Motor neuron (in vitro differentiated cells): ENCODE results near the gene TMOD4. TPM values are rescaled to one million over a fixed set of nuclear protein-coding genes. Genes with fewer than 3 reads are reported as not detected.
A peak's percentile ranks its signal among the peaks of the same experiment; 100 is the strongest.
"Not testable (repeated sequence)": the region's sequence is repeated elsewhere in the genome, so short reads cannot be mapped to it uniquely, and the experiment has no call there.

ENCODE experiments used
- ATAC-seq, 8 experiments: fragments of 200-7000 bp; cut with Tn5 transposase; replicated peaks in 6 of 8; 2 replicates each; pipeline ENCODE4 v1.8.0; 2021; ENCODE audit warnings: mild to moderate bottlenecking in 8 of 8, moderate library complexity in 8 of 8
- H3K27ac ChIP-seq, 2 donors: fragments of 250-450 bp; sonication (Bioruptor Pico); 2 replicates each; pipeline ENCODE4 v1.9.0; 2021; ENCODE audit warnings: antibody characterized with exemption in 2 of 2, mild to moderate bottlenecking in 2 of 2, moderate library complexity in 1 of 2
- H3K4me1 ChIP-seq, 2 donors: fragments of 250-450 bp; sonication (Bioruptor Pico); replicated peaks in 1 of 2; 2 replicates each; pipeline ENCODE4 v1.6.1; 2021; ENCODE audit warnings: antibody characterized with exemption in 2 of 2, mild to moderate bottlenecking in 2 of 2, moderate library complexity in 1 of 2
- H3K4me3 ChIP-seq, 5 donors: fragments of 250-450 bp; sonication (Bioruptor Pico); 2 replicates each; pipeline ENCODE4 v1.9.0; 2021; ENCODE audit warnings: antibody characterized with exemption in 5 of 5, mild to moderate bottlenecking in 5 of 5, moderate library complexity in 4 of 5
- WGBS, 10 experiments: fragments of 450-650 bp; shearing (Covaris generic); methylation state at CpG; one replicate each; pipeline ENCODE4 v1.0.0; 2022; 5-methylcytosine and 5-hydroxymethylcytosine counted together
- in situ Hi-C, 9 experiments: fragments of 400-800 bp; cut with MboI; loops; one replicate each; pipeline ENCODE4 v1.15.0; 2021; ENCODE audit warnings: low sequenced_read_pairs in 9 of 9, low pct_unique_long_range_greater_than_20kb in 2 of 9; ENCODE audit not compliant: unreplicated experiment in 9 of 9
- total RNA-seq, 8 experiments: library from RNA; unstranded; fragments of 300-600 nt; gene quantifications; 2 replicates each; pipeline versions ENCODE4 v1.2.3 to v1.2.4, GENCODE V29; 2022

The TMOD4 gene
- 1 to 10 TPM in 3 of 8 experiments, under 1 TPM in 3, not detected in 2; 0.27 to 2.0 (median 0.96) TPM for total RNA-seq

DNA sequence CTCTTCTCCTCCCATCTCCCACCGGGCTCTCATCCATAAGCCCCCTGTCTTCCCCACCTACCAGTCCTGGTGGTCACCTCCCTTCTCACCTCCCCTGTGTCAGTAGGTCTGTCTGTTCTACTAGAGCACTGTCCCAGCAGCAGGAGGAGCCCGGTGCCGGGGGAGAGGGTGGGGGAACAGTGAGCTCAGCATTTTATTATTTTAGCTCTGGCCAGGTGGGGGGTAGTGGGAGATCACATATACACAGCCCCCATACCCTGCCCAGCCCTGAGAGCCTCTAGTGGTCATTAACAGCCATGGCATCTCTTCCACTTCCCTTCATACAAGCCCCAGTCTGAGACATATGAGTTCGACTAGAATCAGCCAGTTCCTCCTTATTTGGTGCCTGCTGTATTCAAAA, at the start of gene TMOD4:
TSS of gene TMOD4 (minus strand) at position 119 of the 400 bp plus-strand sequence. CDS start 1,106 bp downstream, outside the sequence.
- in situ Hi-C loops = no loop called here
- H3K4me1 ChIP-seq = peaks cover 0 to 4% of the 10 kb centered on the region in 2 donors
- no peak within 1 kb of the TSS for H3K4me3 ChIP-seq
- WGBS, 10 experiments = 38 to 100% (median 67%) methylated on average over 1 of the region's 4 CpGs; no CpG with 5 or more reads in 5 of the 10 experiments
- H3K27ac ChIP-seq = no peak within 1 kb of the TSS
- ATAC-seq = peak; percentile 81 to 97 (median 88)

DNA sequence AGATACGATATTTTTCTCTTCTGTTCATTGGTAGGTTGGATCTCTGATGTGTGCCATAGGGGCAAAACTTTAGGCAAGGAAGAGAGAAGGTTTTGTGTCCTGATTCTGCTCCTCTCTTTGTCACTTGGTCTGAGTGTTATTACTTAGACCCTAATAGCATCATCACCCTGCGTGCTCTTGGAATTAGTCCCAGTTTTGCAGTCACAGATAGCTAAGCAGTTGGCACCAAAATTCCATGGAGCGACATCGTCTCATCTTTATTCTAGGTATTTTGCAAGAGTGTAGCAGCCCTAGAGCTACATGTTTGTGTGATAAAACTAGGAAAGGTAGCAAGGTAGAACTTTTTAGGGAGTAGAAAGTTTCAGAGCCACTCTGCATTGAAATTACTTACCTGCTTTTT, 46.3 kb upstream of the TMOD4 start:
- in situ Hi-C loops = no loop called here
- H3K4me1 ChIP-seq = no peaks in the 10 kb centered on the region
- no peak overlapping the region for H3K4me3 ChIP-seq
- ATAC-seq = no peak
- 70 to 100% (median 88%) methylated on average over 2 to 4 of the region's 4 CpGs; no CpG with 5 or more reads in 3 of the 10 experiments for WGBS, 10 experiments
- H3K27ac ChIP-seq = no peak overlapping the region

DNA sequence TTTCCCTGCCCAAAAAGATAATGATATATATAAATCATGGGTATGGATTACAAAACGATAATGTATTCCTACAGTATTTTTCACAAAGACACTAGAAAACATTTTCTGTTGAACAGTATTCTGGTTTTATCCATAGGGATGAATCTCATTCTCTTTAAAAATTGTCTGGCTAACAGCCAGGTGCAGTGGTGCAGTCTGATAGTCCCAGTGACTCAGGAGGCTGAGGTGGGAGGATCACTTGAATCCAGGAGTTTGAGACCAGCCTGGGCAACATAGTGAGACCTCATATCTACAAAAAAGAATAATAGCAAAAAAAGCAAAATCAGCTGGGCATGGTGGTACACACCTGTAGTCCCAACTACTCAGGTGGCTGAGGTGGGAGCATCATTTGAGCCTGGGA, 45.8 kb upstream of the TMOD4 start:
- in situ Hi-C loops = no loop called here
- Histone ChIP-seq H3K4me1 (no peaks in the 10 kb centered on the region), H3K27ac (no peak overlapping the region), H3K4me3 (no peak overlapping the region)
- ATAC-seq = no peak
- WGBS, 10 experiments = 64 to 100% (median 100%) methylated on average over 1 of the region's 1 CpG; no CpG with 5 or more reads in 1 of the 10 experiments

DNA sequence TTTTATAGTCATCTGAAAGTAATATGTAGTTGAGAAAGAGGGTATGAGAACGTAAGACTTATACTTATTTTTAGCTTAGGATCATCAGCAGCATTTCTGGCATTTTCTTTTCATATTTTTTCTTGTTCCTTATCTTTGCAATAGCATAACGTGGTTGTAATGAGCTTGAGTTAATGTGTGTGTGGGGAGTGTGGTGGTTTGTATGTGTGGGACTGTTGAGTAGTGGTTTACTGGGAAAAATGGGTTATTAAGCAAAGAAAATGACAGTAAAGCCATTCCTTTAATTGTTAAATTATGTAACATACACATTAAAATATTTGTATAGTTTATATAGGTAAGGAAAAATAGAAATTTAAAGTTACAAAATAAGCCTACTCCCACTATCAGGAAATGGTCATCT, 37.8 kb upstream of the TMOD4 start:
- ATAC-seq = no peak
- 0 to 90% (median 45%) methylated on average over 1 to 2 of the region's 2 CpGs for WGBS, 10 experiments
- no peak overlapping the region for H3K27ac ChIP-seq
- in situ Hi-C loops = no loop called here
- no peaks in the 10 kb centered on the region for H3K4me1 ChIP-seq
- H3K4me3 ChIP-seq = no peak overlapping the region

DNA sequence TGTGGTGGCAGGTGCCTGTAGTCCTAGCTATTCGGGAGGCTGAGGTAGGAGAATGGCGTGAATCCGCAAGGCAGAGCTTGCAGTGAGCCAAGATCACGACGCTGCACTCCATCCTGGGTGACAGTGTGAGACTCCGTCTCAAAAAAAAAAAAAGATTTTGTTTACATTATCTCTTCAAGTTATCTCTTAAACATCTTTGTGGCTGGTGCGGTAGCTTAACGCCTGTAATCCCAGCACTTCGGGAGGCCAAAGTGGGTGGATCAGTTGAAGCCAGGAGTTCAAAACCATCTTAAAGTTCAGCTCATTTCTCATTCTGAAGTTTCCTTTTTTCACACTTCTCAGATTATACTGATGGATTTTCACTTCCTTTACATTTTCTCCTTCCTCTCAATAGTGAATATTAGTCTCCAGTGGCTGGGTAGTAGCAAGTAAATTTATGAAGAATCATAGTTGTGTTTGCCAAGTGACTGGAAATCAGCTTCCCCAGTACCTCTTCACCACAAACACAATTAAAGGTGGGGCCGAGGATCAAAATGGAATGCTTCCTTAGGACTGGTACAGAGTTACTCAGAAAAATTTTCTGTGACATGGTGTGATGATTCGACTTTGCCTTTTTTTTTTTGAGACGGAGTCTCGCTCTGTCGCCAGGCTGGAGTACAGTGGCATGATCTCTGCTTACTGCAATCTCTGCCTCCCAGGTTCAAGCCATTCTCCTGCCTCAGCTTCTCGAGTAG, 36.4 kb upstream of the TMOD4 start:
- no peak for ATAC-seq
- 83 to 100% (median 96%) methylated on average over 1 to 15 of the region's 15 CpGs for WGBS, 10 experiments
- no peak overlapping the region for H3K27ac ChIP-seq

DNA sequence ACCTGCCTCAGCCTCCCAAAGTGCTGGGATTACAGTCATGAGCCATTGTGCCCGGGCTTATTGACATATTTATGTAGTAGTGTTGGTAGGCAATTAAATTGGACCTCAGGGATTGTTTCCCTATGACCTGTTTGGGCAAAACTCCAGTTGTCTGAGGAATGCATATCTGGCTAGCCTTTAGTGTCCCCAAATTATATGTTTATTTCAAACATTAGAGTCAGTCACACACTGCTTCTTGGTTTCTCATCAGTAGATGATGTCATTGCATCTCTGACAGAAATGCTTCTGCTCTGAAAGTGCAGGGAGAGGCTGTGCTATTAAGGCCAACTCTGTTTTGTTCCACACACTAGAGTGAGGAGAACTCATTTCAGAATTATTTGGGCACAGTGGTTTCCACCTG, 35.0 kb upstream of the TMOD4 start:
- no peak overlapping the region for H3K4me3 ChIP-seq
- 67 to 100% (median 100%) methylated on average over 1 of the region's 1 CpG; no CpG with 5 or more reads in 4 of the 10 experiments for WGBS, 10 experiments
- in situ Hi-C loops = no loop called here
- peak in 1 of 8 experiments; percentile 43 for ATAC-seq
- no peak overlapping the region for H3K27ac ChIP-seq
- no peaks in the 10 kb centered on the region for H3K4me1 ChIP-seq

More for the DNA sequence above, 36.4 kb upstream of the TMOD4 start:
- no peak overlapping the region for H3K4me3 ChIP-seq
- H3K4me1 ChIP-seq = no peaks in the 10 kb centered on the region
- in situ Hi-C loops = no loop called here

DNA sequence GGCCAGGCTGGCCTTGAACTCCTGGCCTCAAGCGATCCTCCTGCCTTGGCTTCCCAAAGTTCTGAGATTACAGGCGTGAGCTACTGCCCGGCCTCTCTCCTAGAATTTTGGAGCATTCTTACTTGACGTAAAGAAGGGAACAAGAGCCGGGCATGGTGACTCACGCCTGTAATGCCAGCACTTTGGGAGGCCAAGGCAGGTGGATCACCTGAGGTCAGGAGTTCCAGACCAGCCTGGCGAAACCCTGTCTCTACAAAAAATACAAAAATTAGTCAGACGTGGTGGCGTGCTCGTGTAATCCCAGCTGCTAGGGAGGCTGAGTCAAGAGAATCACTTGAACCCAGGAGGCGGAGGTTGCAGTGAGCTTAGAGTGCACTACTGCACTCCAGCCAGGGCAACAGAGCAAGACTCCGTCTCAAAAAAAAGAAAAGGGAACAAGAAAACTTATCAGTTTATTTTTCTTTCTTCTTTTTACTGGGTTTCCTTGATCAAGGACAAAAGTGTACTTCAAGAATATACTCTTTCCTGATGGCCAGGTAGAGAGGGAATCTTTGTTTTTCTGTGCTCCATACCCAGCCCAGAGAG, 29.7 kb upstream of the TMOD4 start:
- H3K4me3 ChIP-seq, in situ Hi-C loops, ATAC-seq, H3K27ac ChIP-seq: not testable (repeated sequence)
- WGBS, 10 experiments = 70 to 100% (median 96%) methylated on average over 2 to 10 of the region's 12 CpGs; no CpG with 5 or more reads in 4 of the 10 experiments
- peaks cover 13 to 15% of the 10 kb centered on the region in 2 donors for H3K4me1 ChIP-seq

DNA sequence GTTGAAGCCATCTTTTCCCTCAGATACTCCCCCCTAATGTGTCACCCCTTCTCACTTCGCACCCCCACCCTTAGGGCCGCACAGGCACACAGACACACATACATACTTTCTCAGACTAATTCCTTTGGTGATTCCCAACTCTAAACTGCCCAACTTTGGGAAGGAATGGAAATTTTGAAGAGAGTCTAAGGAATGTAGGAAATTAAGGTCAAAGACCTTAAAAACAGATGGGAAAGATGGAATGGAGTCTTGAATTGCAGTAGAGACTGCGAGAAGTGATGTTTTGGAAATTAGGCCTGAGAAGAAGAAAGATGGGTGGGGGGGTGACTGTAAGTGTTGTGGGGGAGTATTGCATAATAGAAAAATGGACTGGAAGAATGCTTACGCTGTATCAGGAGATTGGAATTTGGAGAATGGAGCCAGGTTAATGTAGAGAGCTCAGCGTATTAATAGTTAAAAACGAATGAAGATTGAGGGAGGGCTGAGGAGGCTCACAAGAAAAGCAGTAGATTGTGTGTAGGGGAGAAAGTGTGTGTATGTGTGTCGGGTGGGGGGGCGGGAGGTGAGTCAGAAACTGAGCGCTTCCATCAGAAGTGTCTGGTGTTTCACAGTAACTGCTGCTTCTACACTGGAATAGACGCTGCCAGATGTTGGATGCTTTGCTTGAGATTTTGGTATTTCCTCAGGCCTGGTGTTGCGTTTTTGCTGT, 24.2 kb upstream of the TMOD4 start:
- Histone ChIP-seq H3K27ac (no peak overlapping the region), H3K4me3 (peak overlapping the region; percentile 63 to 92 (median 76)), H3K4me1 (peaks cover 18 to 19% of the 10 kb centered on the region in 2 donors)
- in situ Hi-C loops = no loop called here
- ATAC-seq = no peak
- 0 to 27% (median 13%) methylated on average over 2 to 8 of the region's 11 CpGs; no CpG with 5 or more reads in 4 of the 10 experiments for whole genome bisulfite sequencing, 10 experiments

DNA sequence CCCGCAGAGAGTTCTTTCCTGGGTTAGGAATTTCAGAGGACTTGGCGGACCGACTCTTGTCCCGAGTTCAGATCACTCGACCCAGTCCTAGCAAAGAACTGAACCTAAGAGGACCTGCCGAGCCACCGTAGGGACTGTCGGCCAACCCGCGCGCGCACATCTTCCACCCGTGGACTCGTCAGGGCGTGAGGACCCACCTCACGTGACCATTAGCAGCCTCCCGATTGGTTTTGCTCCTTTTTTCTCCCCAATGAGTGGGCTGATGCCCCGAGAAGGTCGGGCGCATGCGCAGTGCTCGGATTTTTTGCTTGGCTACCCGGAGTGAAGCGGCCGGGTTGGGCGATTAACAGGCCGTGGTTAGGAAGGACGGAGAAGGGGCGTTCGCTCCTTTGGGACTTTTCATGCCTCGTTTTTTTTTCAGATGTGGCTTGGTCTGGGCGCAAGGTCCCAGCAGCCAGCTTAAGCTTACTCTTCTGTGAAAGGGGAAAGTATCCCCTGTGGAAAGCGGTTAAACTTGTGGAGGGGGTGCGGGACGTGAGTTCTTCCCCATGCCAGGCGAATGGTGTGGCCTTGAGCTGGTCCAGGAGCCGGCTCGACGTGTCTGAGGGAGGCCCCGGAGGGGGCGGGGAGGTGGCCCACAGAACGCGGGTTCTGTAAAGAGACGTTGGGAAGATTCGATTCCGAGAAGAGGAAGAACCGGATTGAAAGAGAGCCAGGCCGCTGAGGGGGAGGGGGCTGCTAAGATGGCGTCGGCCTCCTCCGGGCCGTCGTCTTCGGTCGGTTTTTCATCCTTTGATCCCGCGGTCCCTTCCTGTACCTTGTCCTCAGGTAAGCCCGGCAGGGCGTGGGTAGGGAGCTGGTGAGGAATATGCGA, 22.7 kb upstream of the TMOD4 start, which contains the start of gene PIP5K1A:
TSS of gene PIP5K1A (plus strand) at position 299 of the 874 bp plus-strand sequence. CDS start at position 744, 445 bp downstream.
- peak within 1 kb of the TSS; percentile 83 to 92 for H3K27ac ChIP-seq
- in situ Hi-C loops = no loop called here
- peak within 1 kb of the TSS; percentile 63 to 92 (median 76) for H3K4me3 ChIP-seq
- ATAC-seq = peak; percentile 61 to 97 (median 94)
- WGBS, 10 experiments = 0 to 5% (median 2%) methylated on average over 2 to 41 of the region's 60 CpGs; no CpG with 5 or more reads in 2 of the 10 experiments
- peaks cover 15 to 18% of the 10 kb centered on the region in 2 donors for H3K4me1 ChIP-seq

DNA sequence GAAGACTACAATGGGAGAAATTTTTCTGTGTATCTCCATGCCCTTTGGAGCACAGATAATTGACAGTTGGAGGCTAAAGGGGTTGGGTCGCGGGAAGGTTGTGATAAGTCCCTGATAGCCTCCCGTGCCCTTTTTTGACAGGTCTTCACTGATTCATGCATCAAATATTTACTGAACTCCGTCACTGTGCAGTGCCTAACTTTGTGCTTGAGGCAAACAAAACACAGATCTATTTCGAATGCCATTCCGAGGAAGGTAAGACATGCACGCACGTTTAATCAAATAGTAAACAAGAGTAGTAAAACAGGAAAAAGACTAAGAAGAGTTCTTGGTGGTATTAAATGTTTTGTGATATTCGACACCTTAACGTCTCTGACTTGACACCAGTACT, 22.1 kb upstream of the TMOD4 start:
- H3K4me3 ChIP-seq = peak overlapping the region; percentile 63 to 92 (median 76)
- WGBS, 10 experiments = 2 to 51% (median 10%) methylated on average over 2 to 10 of the region's 10 CpGs; no CpG with 5 or more reads in 1 of the 10 experiments
- no peak for ATAC-seq
- in situ Hi-C loops = no loop called here
- H3K27ac ChIP-seq = peak overlapping the region in 1 of 2 donors; percentile 34
- peaks cover 15 to 18% of the 10 kb centered on the region in 2 donors for H3K4me1 ChIP-seq

DNA sequence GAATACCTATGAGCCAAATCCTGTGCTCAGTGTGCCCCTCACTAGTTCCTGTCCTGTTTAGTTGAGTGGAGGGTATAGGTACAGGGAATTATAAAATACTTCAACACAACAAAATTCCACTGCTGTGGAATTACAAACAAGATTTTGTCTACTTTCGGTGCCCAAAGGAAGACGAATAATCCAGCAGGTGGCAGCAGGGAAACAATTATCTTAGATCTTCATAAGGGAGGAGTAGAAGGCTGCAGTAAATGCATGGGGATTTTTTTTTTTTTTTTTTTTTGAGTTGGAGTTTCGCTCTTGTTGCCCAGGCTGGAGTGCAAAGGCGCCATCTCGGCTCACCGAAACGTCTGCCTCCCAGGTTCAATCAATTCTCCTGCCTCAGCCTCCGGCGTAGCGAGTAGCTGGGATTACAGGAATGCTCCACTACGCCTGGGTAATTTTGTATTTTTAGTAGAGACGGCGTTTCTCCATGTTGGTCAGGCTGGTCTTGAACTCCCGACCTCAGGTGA, 20.6 kb upstream of the TMOD4 start:
- WGBS, 10 experiments = 5 to 54% (median 44%) methylated on average over 4 to 12 of the region's 14 CpGs; no CpG with 5 or more reads in 3 of the 10 experiments
- Histone ChIP-seq H3K4me3 (no peak overlapping the region), H3K27ac (no peak overlapping the region), H3K4me1 (peaks cover 13 to 14% of the 10 kb centered on the region in 2 donors)
- ATAC-seq = peak in 7 of 8 experiments; percentile 10 to 60 (median 13)
- in situ Hi-C loops = no loop called here
